Prostate gland (tissue), 2 donors: ENCODE measurements around the gene TMEM185B. TPM values are rescaled to one million over a fixed set of nuclear protein-coding genes. Genes with fewer than 3 reads are reported as not detected.

Experiments used
- DNase-seq: peaks from one replicate; pipeline ENCODE4 v3.0.0-alpha.2; 2019; ENCODE audit warnings: low spot score
- H3K27ac ChIP-seq, 2 donors: fragments of 200-600 bp; sonication (generic); 2 replicates each; pipeline ENCODE4 v1.5.1; 2017 to 2019
- H3K27me3 ChIP-seq: fragments of 200-600 bp; sonication (generic); replicated peaks from 2 replicates; pipeline ENCODE4 v1.5.1; 2019; ENCODE audit not compliant: insufficient read depth
- H3K36me3 ChIP-seq, 2 donors: fragments of 200-600 bp; sonication (generic); 1 replicate in 1 of 2; 2 replicates in 1 of 2; pipeline versions ENCODE4 v1.5.1 to v1.8.1; 2017 to 2019
- H3K4me1 ChIP-seq: fragments of 200-600 bp; sonication (generic); replicated peaks from 2 replicates; pipeline ENCODE4 v1.5.1; 2019
- H3K4me3 ChIP-seq, 2 donors: fragments of 200-600 bp; sonication (generic); 2 replicates each; pipeline ENCODE4 v1.5.1; 2017 to 2019
- H3K9me3 ChIP-seq: fragments of 200-600 bp; sonication (generic); 2 replicates; pipeline ENCODE4 v1.5.1; 2017
- CTCF ChIP-seq, 4 experiments: fragments of 200-600 bp in 2 of 4; fragments of 450-650 bp in 2 of 4; sonication (generic) in 2 of 4; IDR thresholded peaks; 1 replicate in 3 of 4; 2 replicates in 1 of 4; pipeline ENCODE4 v1.5.1; 2016 to 2019; ENCODE audit warnings: antibody characterized with exemption in 4 of 4, mild to moderate bottlenecking in 2 of 4, moderate library complexity in 2 of 4
- POLR2A ChIP-seq: fragments of 450-650 bp; IDR thresholded peaks from one replicate; pipeline ENCODE4 v1.6.1; 2016; ENCODE audit warnings: antibody characterized with exemption, mild to moderate bottlenecking
- POLR2AphosphoS5 ChIP-seq: sonication (generic); formaldehyde crosslinking; IDR thresholded peaks from one replicate; pipeline ENCODE4 v1.6.1; 2017; ENCODE audit warnings: antibody characterized with exemption
- WGBS: methylation state at CpG from one replicate; pipeline ENCODE4 v1.1.5; 2018; 5-methylcytosine and 5-hydroxymethylcytosine counted together
- intact Hi-C: fragments of 100-400 bp; cut with DNase I; formaldehyde crosslinking; loops from one replicate; pipeline ENCODE4 v1.14.2; 2022
- total RNA-seq, 2 donors: library from RNA; depleted of rRNA; stranded (reverse); fragments of >200 nt; gene quantifications; one replicate each; pipeline ENCODE4 v1.1.0, GENCODE V29; 2016

The TMEM185B gene
- total RNA-seq, 2 donors from 2014 or later, result 53.7 to 72.3 TPM

GRCh38 chr2:120210270-120210693, 12.9 kb downstream of the TMEM185B start:
- H3K36me3 ChIP-seq, result no peaks in the 10 kb centered on the region
- no peaks in the 10 kb centered on the region for H3K9me3 ChIP-seq
- no peak overlapping the region for H3K4me3 ChIP-seq
- no peaks in the 10 kb centered on the region for H3K4me1 ChIP-seq
- no peak for TF ChIP-seq POLR2A
- H3K27me3 ChIP-seq, result no peaks in the 10 kb centered on the region
- DNase-seq, result no peak
- H3K27ac ChIP-seq, result no peak overlapping the region
- intact Hi-C loops, result no loop called here
- 49% methylated on average over 10 of the region's 10 CpGs for WGBS

- TF ChIP-seq POLR2AphosphoS5 (no peak), CTCF (IDR thresholded peaks at IDR 0.05) (no peak), POLR2A (no peak)
- Histone ChIP-seq H3K4me1 (no peaks in the 10 kb centered on the region), H3K27me3 (no peaks in the 10 kb centered on the region), H3K9me3 (no peaks in the 10 kb centered on the region), H3K4me3 (no peak overlapping the region), H3K27ac (no peak overlapping the region), H3K36me3 (no peaks in the 10 kb centered on the region)
- intact Hi-C loops, result no loop called here
- WGBS, result 69% methylated on average over 12 of the region's 12 CpGs
- no peak for DNase-seq
Observed at GRCh38 chr2:120209427-120210269, 13.6 kb downstream of the TMEM185B start.

- intact Hi-C loops, result no loop called here
- no peak for DNase-seq
- no peak overlapping the region for H3K27ac ChIP-seq
- H3K4me1 ChIP-seq, result no peaks in the 10 kb centered on the region
- WGBS, result 93% methylated on average over 10 of the region's 10 CpGs
- H3K36me3 ChIP-seq, result no peaks in the 10 kb centered on the region
- no peak overlapping the region for H3K4me3 ChIP-seq
- H3K9me3 ChIP-seq, result no peaks in the 10 kb centered on the region
- H3K27me3 ChIP-seq, result no peaks in the 10 kb centered on the region
- TF ChIP-seq CTCF (IDR thresholded peaks at IDR 0.05) (no peak), POLR2AphosphoS5 (no peak), POLR2A (no peak)
Observed at GRCh38 chr2:120208381-120209353, 14.5 kb downstream of the TMEM185B start.

- Histone ChIP-seq H3K9me3 (no peaks in the 10 kb centered on the region), H3K4me3 (no peak overlapping the region), H3K27me3 (no peaks in the 10 kb centered on the region), H3K4me1 (no peaks in the 10 kb centered on the region), H3K36me3 (no peaks in the 10 kb centered on the region), H3K27ac (no peak overlapping the region)
- intact Hi-C loops, result no loop called here
- TF ChIP-seq POLR2AphosphoS5 (no peak), CTCF (IDR thresholded peaks at IDR 0.05) (peak in 1 of 4 experiments; percentile 12), POLR2A (no peak)
- DNase-seq, result no peak
- 72% methylated on average over 8 of the region's 8 CpGs for WGBS
Observed at GRCh38 chr2:120206022-120206581, 17.1 kb downstream of the TMEM185B start.
